ENCODE results near the gene ZNF783.

DNA sequence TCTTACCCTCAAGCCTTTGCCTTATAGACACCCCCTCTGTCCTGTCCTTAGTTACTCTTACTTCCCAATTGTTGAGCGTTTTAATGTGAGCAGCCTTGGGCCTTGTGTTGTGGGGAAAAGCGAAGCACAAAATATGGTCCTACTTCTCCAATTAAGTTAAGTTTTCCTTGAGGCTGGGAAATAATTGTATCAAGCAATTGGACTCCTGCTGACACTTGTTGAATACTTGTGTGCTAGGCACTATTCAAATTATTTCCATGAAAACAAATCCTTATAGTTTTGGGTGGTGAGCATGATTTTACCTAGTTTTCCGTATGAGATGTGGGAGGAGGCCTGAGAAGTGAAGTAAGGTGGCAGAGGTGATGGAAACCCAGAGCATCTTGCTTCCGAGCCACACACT is 5.4 kb upstream of the ZNF783 start:
- no peak for TF ChIP-seq CTCF (IDR thresholded peaks at IDR 0.05; ENCODE audit: low read length)
- no peak for TF ChIP-seq EZH2 (IDR thresholded peaks at IDR 0.05; ENCODE audit: borderline replicate concordance, low read length)

All from OCI-LY1 (cell line).